Progenitor cell of endocrine pancreas (in vitro differentiated cells): ENCODE measurements around the gene LPP. TPM values are rescaled to one million over a fixed set of nuclear protein-coding genes. Genes with fewer than 3 reads are reported as not detected.

ENCODE experiments used
- DNase-seq: peaks from one replicate; pipeline ENCODE4 v3.0.0; 2021; ENCODE audit warnings: low spot score; ENCODE audit not compliant: unreplicated experiment
- H3K27ac Mint-ChIP-seq: 2 replicates; pipeline ENCODE4 v1.8.0; 2021; ENCODE audit warnings: mild to moderate bottlenecking, moderate library complexity, mixed read lengths
- H3K27me3 Mint-ChIP-seq: 2 replicates; pipeline ENCODE4 v1.8.0; 2021; ENCODE audit warnings: mixed read lengths
- H3K36me3 Mint-ChIP-seq: 2 replicates; pipeline ENCODE4 v1.8.0; 2022; ENCODE audit warnings: mixed read lengths; ENCODE audit not compliant: insufficient read depth
- H3K4me1 Mint-ChIP-seq: 2 replicates; pipeline ENCODE4 v1.8.0; 2021; ENCODE audit warnings: low read depth, mixed read lengths
- H3K4me3 Mint-ChIP-seq: 2 replicates; pipeline ENCODE4 v1.8.0; 2021; ENCODE audit warnings: low read depth, mild to moderate bottlenecking, moderate library complexity, mixed read lengths
- H3K9me3 Mint-ChIP-seq: 2 replicates; pipeline ENCODE4 v1.8.0; 2021; ENCODE audit warnings: low read depth, mixed read lengths
- total RNA-seq: library from RNA; stranded (reverse); gene quantifications from 2 replicates; pipeline ENCODE4 v1.2.1, GENCODE V29; 2021
- TF ChIP-seq, protein P1 (sequence below): fragments of 200-600 bp; sonication (generic); IDR thresholded peaks from one replicate; pipeline ENCODE4 v1.5.0; 2021; ENCODE audit warnings: antibody characterized with exemption, mild to moderate bottlenecking; ENCODE audit not compliant: unreplicated experiment

LPP gene
- total RNA-seq, 1 donor from 2014 or later = 131 TPM

DNA sequence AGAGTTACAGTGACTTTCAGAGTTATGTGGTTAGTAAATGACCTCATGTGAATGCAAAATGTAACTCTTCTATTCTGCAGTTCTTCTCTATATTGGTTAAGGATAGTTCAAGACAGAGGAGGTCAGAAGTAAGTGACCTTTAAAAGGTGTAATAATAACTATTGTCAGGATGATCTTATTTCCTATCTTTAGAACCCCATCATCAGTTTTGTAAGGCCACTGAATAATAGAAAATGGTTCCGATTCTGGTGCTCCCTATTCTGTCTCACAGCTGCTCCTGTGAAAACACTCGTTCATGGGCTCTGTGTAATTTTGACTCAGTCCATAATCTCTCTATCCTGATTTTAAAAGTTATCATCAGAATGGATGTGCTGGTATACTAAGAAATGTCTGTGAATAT is 463.3 kb downstream of the LPP start:
- Mint-ChIP-seq H3K4me3 (no peak overlapping the region), H3K9me3 (peaks cover 12% of the 10 kb centered on the region), H3K27ac (no peak overlapping the region), H3K4me1 (no peaks in the 10 kb centered on the region), H3K27me3 (no peaks in the 10 kb centered on the region), H3K36me3 (peaks cover 3% of the 10 kb centered on the region)
- TF ChIP-seq, protein P1, sequence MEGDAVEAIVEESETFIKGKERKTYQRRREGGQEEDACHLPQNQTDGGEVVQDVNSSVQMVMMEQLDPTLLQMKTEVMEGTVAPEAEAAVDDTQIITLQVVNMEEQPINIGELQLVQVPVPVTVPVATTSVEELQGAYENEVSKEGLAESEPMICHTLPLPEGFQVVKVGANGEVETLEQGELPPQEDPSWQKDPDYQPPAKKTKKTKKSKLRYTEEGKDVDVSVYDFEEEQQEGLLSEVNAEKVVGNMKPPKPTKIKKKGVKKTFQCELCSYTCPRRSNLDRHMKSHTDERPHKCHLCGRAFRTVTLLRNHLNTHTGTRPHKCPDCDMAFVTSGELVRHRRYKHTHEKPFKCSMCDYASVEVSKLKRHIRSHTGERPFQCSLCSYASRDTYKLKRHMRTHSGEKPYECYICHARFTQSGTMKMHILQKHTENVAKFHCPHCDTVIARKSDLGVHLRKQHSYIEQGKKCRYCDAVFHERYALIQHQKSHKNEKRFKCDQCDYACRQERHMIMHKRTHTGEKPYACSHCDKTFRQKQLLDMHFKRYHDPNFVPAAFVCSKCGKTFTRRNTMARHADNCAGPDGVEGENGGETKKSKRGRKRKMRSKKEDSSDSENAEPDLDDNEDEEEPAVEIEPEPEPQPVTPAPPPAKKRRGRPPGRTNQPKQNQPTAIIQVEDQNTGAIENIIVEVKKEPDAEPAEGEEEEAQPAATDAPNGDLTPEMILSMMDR = no peak
- no peak for DNase-seq

DNA sequence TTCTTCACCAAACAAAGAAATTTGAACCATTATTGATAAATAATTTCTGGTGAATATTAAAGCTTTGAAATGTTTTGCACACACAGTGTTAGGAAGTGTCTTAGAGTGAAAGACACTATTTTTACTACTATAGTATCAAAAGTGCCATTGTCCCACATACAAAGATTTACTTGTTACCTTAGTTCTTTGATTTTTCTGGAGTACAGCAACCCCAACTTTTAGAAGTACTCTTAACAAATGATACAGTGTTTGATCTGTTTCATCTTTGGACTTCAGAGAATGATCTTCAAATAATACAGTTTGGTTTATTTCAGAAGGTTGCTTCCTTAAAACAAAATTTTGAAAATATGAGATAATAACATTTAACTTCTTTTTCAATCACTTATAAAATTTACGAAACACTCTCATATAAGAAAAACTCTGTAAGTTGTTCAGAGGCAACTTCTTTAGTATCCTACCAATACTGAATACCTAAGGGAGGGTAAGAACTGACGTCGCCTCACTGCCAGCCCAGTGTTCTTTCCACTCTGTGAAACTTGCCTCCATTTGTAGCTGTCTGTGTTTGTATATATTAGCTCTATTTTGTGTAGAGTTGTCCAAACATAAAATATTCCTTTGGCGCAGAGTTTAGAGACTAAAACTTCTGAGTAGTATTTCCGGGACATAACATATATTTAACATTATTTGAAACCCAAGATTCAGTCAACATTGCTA is 464.2 kb downstream of the LPP start:
- H3K4me3 Mint-ChIP-seq = no peak overlapping the region
- no peak overlapping the region for H3K27ac Mint-ChIP-seq
- H3K27me3 Mint-ChIP-seq = no peaks in the 10 kb centered on the region
- peaks cover 12% of the 10 kb centered on the region for H3K9me3 Mint-ChIP-seq
- peaks cover 3% of the 10 kb centered on the region for H3K36me3 Mint-ChIP-seq
- H3K4me1 Mint-ChIP-seq = no peaks in the 10 kb centered on the region
- no peak for DNase-seq
- TF ChIP-seq, protein P1 = no peak

GRCh38 chr3:188620752-188621151 is 466.8 kb downstream of the LPP start:
- Mint-ChIP-seq H3K27me3 (no peaks in the 10 kb centered on the region), H3K4me1 (no peaks in the 10 kb centered on the region), H3K27ac (no peak overlapping the region), H3K4me3 (no peak overlapping the region), H3K9me3 (peaks cover 7% of the 10 kb centered on the region), H3K36me3 (no peaks in the 10 kb centered on the region)
- TF ChIP-seq, protein P1 = no peak
- no peak for DNase-seq

- Mint-ChIP-seq H3K36me3 (peaks cover 14% of the 10 kb centered on the region), H3K27ac (no peak overlapping the region), H3K9me3 (peaks cover 16% of the 10 kb centered on the region), H3K27me3 (no peaks in the 10 kb centered on the region), H3K4me1 (no peaks in the 10 kb centered on the region), H3K4me3 (no peak overlapping the region)
- TF ChIP-seq, protein P1 = no peak
- no peak for DNase-seq
Observed at GRCh38 chr3:188624384-188624783, 470.4 kb downstream of the LPP start.

DNA sequence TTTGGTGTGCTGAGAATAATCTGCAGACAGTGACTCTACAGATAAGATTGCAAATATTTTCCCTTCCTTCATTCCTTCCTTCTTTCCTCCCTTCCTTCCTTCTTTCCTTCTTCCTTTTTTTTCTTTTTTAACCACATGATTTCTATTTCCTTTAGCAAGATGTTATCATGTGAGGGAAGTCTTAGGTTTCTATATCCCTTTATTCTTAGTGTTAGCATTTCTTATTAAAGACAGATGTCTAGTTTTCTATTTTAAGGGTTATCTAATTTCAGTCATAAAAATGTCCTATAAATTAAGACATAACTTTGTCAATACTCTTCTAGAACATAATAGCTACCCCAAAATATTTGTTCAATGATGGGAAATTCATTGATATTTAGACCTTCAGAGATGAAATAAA is 470.9 kb downstream of the LPP start:
- DNase-seq = no peak
- peaks cover 14% of the 10 kb centered on the region for H3K36me3 Mint-ChIP-seq
- no peaks in the 10 kb centered on the region for H3K27me3 Mint-ChIP-seq
- H3K4me3 Mint-ChIP-seq = no peak overlapping the region
- TF ChIP-seq, protein P1 = no peak
- no peak overlapping the region for H3K27ac Mint-ChIP-seq
- peaks cover 17% of the 10 kb centered on the region for H3K9me3 Mint-ChIP-seq
- H3K4me1 Mint-ChIP-seq = no peaks in the 10 kb centered on the region
